Measurements from ENCODE around the gene MAPK13.

Gene MAPK13

DNA sequence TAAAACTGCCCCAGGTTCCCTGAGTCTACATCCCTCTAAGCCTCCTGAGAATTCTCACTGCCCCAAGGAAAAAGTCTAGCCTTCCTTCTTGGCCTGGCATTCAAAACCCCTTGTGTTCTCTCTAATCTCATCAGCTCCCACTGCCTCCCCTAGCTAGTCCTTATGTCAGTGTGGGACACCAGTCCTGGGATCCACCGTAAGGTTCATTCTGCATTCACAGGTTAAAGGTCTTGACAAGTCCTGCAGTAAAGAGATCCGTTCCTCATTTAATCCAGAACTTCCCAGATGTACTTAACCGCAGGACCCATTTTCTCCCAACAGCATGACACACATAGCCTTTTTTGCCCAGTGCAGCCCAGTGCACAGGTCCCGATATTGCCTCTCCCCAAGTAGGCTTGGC is 11.6 kb downstream of the MAPK13 start:
- Histone ChIP-seq H3K27ac (ENCODE audit: low read length) (no peak overlapping the region), H3K9me3 (ENCODE audit: control insufficient read depth, low read depth, low read length) (no peaks in the 10 kb centered on the region), H3K36me3 (ENCODE audit: control insufficient read depth, low read depth, low read length) (no peaks in the 10 kb centered on the region), H3K27me3 (ENCODE audit: control insufficient read depth, insufficient read depth, low read length) (no peaks in the 10 kb centered on the region), H3K4me3 (ENCODE audit: low read length) (no peak overlapping the region), H3K4me1 (ENCODE audit: control insufficient read depth, low read depth, low read length) (peaks cover 10% of the 10 kb centered on the region), H3K9ac (ENCODE audit: low read length) (no peak overlapping the region)

DNA sequence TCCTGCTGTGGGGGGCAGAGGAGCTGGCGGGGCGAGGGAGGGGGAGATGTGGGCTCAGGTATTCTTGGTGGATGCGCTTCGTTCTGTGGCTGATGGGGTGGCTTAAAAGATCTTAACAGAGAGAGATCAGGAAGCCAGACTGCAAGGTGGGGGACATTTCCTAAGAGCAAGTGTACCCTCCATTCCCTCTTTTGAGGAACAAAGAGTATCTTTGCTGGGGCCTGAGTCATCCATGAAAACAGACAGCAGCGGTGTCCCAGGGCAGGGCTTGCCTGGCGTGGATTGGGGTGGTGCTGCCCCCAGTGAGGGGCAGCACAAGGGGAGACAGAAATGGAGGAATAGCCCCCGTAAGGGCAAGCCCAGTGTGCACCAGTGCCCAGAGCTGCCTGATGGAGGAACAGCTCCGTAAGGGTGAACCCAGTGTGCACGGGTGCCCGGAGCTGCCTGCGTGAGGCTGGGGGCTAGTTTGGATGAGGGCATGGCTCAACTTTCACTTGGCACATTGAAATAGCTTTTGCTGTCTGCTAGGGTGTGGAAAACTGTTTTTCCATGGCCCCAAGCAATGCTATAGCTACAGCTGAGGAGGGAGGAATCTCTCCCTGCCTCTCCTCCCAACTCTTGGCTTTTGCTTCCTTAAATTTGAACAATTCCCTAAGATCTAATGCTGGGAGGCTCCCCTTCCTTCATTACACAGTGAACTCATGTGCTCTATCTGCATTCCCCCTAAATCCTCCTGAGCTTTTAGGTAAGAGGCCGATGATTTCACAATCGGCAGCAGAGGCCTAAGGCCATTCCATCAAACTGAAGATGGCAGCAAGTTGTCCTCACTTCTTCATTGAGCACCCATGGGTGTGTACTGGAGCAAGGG is 12.9 kb downstream of the MAPK13 start:
- Histone ChIP-seq H3K4me3 (ENCODE audit: low read length) (no peak overlapping the region), H3K36me3 (ENCODE audit: control insufficient read depth, low read depth, low read length) (no peaks in the 10 kb centered on the region), H3K27me3 (ENCODE audit: control insufficient read depth, insufficient read depth, low read length) (no peaks in the 10 kb centered on the region), H3K4me1 (ENCODE audit: control insufficient read depth, low read depth, low read length) (peaks cover 10% of the 10 kb centered on the region), H3K9me3 (ENCODE audit: control insufficient read depth, low read depth, low read length) (no peaks in the 10 kb centered on the region), H3K9ac (ENCODE audit: low read length) (no peak overlapping the region), H3K27ac (ENCODE audit: low read length) (no peak overlapping the region)

DNA sequence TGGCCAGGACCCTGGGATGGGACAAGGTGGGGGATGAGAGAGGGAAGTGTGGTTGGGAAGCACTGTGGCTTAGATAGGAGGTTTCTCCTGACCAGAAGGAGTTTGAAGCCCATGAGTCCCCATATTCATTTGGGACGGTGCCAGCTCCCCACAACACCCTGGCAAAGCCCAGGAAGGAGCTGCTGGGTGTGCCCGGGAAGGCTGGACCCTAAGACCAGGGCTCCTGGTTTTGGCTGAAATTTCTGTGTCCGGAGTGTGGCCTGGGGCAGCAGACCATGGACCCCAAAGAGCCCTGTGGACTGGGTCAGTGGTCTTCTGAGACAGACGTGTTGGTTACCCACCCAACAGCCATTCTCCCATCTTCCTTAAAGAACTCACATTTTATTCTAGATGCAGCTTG is 15.2 kb downstream of the MAPK13 start:
- Histone ChIP-seq H3K4me3 (ENCODE audit: low read length) (no peak overlapping the region), H3K27me3 (ENCODE audit: control insufficient read depth, insufficient read depth, low read length) (no peaks in the 10 kb centered on the region), H3K36me3 (ENCODE audit: control insufficient read depth, low read depth, low read length) (no peaks in the 10 kb centered on the region), H3K9ac (ENCODE audit: low read length) (no peak overlapping the region), H3K4me1 (ENCODE audit: control insufficient read depth, low read depth, low read length) (peaks cover under 1% of the 10 kb centered on the region), H3K27ac (ENCODE audit: low read length) (no peak overlapping the region), H3K9me3 (ENCODE audit: control insufficient read depth, low read depth, low read length) (no peaks in the 10 kb centered on the region)

DNA sequence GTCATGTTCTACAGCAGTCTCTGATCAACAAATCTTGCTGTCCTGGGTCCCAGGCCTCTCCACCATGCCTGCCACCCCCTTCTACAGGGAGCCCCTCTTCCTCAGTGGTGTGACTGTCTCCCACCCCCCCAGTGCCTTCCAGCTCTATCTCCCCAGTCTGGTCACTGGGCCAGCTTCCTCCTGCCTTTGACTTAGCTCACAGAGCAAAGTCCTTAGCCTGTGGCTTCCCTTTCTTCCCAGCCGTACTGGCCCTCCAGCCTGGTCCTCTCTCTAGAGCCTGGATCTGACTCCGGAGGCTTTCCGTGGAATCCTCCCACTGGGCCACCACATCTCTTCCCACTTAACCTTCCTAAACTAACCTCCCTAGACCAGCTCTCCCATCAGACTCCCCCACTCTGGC is 17.0 kb downstream of the MAPK13 start:
- no peak overlapping the region for H3K9ac ChIP-seq (ENCODE audit: low read length)
- H3K27ac ChIP-seq (ENCODE audit: low read length): no peak overlapping the region
- no peaks in the 10 kb centered on the region for H3K9me3 ChIP-seq (ENCODE audit: control insufficient read depth, low read depth, low read length)
- no peaks in the 10 kb centered on the region for H3K36me3 ChIP-seq (ENCODE audit: control insufficient read depth, low read depth, low read length)
- H3K27me3 ChIP-seq (ENCODE audit: control insufficient read depth, insufficient read depth, low read length): no peaks in the 10 kb centered on the region
- no peaks in the 10 kb centered on the region for H3K4me1 ChIP-seq (ENCODE audit: control insufficient read depth, low read depth, low read length)
- no peak overlapping the region for H3K4me3 ChIP-seq (ENCODE audit: low read length)

DNA sequence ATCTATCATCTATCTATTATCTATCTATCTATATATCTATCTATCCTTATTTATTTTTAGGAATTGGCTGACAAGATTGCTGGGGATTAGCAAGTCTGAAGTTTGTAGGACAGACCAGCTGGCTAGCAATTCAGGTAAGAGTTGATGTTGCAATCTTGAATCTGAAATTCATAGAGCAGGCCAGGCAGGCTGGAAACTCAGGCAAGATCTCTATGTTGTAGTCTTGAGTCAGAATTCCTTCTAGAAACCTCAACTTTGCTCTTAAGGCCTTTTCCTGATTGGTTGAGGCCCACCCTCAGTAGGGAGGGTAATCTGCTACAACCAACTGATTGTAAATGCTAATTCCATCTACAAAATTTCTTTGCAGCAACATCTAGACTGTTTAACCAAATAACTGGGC is 19.2 kb downstream of the MAPK13 start:
- Histone ChIP-seq H3K9me3 (ENCODE audit: control insufficient read depth, low read depth, low read length) (no peaks in the 10 kb centered on the region), H3K9ac (ENCODE audit: low read length) (no peak overlapping the region), H3K4me1 (ENCODE audit: control insufficient read depth, low read depth, low read length) (no peaks in the 10 kb centered on the region), H3K27me3 (ENCODE audit: control insufficient read depth, insufficient read depth, low read length) (no peaks in the 10 kb centered on the region), H3K4me3 (ENCODE audit: low read length) (no peak overlapping the region), H3K27ac (ENCODE audit: low read length) (no peak overlapping the region), H3K36me3 (ENCODE audit: control insufficient read depth, low read depth, low read length) (no peaks in the 10 kb centered on the region)

DNA sequence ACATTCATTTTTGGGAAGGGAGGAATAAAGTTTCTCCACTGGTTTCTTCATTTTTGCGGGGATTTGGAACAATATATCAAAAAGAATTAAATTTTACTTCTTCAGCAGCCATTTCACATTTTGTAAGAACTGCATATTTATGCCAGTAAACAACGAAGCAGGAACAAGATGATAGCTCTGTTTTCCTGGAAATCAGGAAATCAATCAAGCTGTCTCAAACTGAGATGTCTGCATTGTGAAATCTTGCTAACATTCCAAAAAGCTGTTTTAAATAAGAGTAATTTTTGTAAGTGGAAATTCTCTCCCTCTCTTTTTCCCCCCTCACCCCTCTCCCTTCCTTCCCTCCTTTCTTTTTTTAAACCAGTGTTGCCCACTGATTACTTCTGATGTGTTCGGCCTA is 20.0 kb downstream of the MAPK13 start:
- H3K9ac ChIP-seq (ENCODE audit: low read length): no peak overlapping the region

DNA sequence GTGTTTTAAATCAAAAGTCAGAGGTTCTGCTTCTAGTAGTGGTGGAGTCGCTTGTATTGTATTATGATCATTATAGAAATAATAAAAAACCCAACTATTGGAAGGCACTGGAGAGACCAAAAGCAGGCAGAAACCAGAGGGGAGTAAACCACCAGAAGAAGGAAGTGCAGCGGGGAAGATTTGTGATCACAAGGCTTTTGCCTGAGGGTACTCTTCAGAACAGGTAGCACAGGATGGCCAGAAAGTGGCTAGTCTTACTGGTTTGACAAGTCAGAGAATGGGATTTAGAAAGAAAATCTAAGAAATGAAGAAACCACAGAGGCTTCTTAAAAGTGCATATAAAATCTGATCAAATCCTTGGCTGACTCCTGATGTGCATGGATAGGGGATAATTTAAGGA is 24.0 kb downstream of the MAPK13 start:
- no peak overlapping the region for H3K9ac ChIP-seq (ENCODE audit: low read length)
- no peak overlapping the region for H3K4me3 ChIP-seq (ENCODE audit: low read length)
- H3K4me1 ChIP-seq (ENCODE audit: control insufficient read depth, low read depth, low read length): no peaks in the 10 kb centered on the region
- no peaks in the 10 kb centered on the region for H3K36me3 ChIP-seq (ENCODE audit: control insufficient read depth, low read depth, low read length)
- H3K9me3 ChIP-seq (ENCODE audit: control insufficient read depth, low read depth, low read length): no peaks in the 10 kb centered on the region
- H3K27me3 ChIP-seq (ENCODE audit: control insufficient read depth, insufficient read depth, low read length): no peaks in the 10 kb centered on the region
- H3K27ac ChIP-seq (ENCODE audit: low read length): no peak overlapping the region

More for the DNA sequence above, 20.0 kb downstream of the MAPK13 start:
- Histone ChIP-seq H3K9me3 (ENCODE audit: control insufficient read depth, low read depth, low read length) (no peaks in the 10 kb centered on the region), H3K4me1 (ENCODE audit: control insufficient read depth, low read depth, low read length) (no peaks in the 10 kb centered on the region), H3K4me3 (ENCODE audit: low read length) (no peak overlapping the region), H3K36me3 (ENCODE audit: control insufficient read depth, low read depth, low read length) (no peaks in the 10 kb centered on the region), H3K27ac (ENCODE audit: low read length) (no peak overlapping the region), H3K27me3 (ENCODE audit: control insufficient read depth, insufficient read depth, low read length) (no peaks in the 10 kb centered on the region)

DNA sequence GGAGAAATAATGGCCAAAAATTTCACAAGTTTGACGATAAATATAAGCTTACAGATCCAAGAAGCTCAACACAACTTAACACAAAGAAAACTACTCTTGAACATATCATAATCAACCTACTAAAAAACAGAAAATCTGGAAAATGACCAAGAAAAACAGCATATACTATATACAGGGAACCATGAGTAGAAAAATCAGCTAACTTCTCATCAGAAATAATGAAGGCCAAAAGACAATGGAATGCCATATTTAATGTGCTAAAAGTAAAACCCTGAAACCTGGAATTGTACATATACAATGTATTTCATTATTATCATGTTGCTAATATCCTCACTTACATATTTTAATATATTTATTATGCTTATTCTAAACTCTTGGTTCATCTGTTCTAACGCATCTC is 25.3 kb downstream of the MAPK13 start:
- no peak overlapping the region for H3K27ac ChIP-seq (ENCODE audit: low read length)
- H3K9me3 ChIP-seq (ENCODE audit: control insufficient read depth, low read depth, low read length): no peaks in the 10 kb centered on the region
- no peaks in the 10 kb centered on the region for H3K36me3 ChIP-seq (ENCODE audit: control insufficient read depth, low read depth, low read length)
- H3K9ac ChIP-seq (ENCODE audit: low read length): no peak overlapping the region
- no peaks in the 10 kb centered on the region for H3K4me1 ChIP-seq (ENCODE audit: control insufficient read depth, low read depth, low read length)
- H3K27me3 ChIP-seq (ENCODE audit: control insufficient read depth, insufficient read depth, low read length): no peaks in the 10 kb centered on the region
- H3K4me3 ChIP-seq (ENCODE audit: low read length): no peak overlapping the region

DNA sequence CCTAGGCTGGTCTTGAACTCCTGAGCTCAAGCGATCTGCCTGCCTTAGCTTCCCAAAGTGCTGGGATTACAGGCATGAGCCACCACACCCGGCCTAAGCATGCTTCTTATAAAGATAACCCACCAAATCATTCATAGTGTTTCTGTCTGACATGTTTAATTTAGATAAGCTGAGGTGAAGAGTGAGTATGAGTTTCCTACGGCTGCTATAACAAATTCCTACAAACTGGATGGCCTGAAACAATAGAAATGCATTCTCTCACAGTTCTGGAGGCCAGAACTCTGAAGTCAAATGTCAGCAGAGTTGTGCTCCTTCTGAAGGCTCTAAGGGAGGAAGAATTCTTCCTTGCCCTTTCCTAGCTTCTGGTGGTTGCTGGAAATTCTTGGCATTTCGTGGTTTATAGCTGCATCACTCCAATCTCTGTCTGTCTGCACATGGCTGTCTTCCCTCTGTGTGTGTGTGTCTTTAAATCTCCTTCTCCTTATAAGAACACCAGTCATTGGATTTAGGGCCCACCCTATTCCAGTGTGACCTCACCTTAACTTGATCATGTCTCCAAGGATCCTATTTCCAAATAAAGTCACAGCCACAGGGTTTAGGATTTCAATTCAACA is 29.9 kb downstream of the MAPK13 start:
- Histone ChIP-seq H3K9me3 (ENCODE audit: control insufficient read depth, low read depth, low read length) (no peaks in the 10 kb centered on the region), H3K4me1 (ENCODE audit: control insufficient read depth, low read depth, low read length) (no peaks in the 10 kb centered on the region), H3K9ac (ENCODE audit: low read length) (no peak overlapping the region), H3K4me3 (ENCODE audit: low read length) (no peak overlapping the region), H3K27ac (ENCODE audit: low read length) (no peak overlapping the region), H3K36me3 (ENCODE audit: control insufficient read depth, low read depth, low read length) (no peaks in the 10 kb centered on the region), H3K27me3 (ENCODE audit: control insufficient read depth, insufficient read depth, low read length) (no peaks in the 10 kb centered on the region)

DNA sequence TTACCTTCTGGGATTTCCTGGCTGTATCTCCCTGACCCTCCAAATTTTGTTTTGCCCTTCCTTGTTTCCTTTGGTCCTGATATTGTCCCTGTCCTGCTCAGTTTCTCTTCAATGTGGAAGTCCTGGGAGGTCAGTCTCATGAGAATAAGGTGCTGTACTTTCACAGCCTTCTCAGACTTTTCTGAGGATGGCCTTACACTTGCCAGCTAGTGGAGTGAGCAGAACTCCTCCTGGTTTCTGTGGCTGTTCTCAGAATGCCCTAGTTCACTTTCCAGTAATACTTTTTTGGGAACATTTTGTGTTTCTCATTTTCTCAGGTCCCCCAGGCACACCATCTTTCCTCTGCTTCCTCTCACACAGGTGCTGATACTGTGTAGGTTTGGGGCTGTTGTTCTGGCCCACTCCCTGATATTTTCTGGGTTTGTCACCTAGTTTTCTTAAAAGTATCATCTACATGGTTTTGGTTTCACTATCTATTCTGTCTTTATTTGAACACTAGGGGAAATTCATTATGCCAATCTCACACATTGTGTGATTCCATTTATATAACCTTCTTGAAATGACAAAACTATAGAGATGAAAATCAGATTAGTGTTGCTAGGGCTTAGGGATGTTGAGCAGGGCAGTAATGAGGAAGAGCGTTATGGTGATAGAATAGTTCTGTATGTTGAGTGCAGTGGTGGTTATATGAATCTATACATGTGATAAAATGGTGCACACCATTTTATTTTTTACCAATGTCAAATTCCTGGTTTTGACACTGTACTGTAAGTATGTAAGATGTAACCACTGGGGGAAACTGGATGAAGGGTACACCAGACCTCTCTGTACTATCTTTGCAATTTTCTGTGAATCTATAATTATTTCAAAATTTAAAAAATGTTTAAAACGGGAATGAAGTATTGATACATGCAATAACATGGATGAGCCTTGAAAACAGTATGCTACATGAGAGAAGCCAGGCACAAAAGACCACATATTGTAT is 39.0 kb downstream of the MAPK13 start:
- no peaks in the 10 kb centered on the region for H3K27me3 ChIP-seq (ENCODE audit: control insufficient read depth, insufficient read depth, low read length)
- H3K9me3 ChIP-seq (ENCODE audit: control insufficient read depth, low read depth, low read length): no peaks in the 10 kb centered on the region
- no peak overlapping the region for H3K27ac ChIP-seq (ENCODE audit: low read length)
- H3K4me3 ChIP-seq (ENCODE audit: low read length): no peak overlapping the region
- H3K4me1 ChIP-seq (ENCODE audit: control insufficient read depth, low read depth, low read length): no peaks in the 10 kb centered on the region
- no peak overlapping the region for H3K9ac ChIP-seq (ENCODE audit: low read length)
- no peaks in the 10 kb centered on the region for H3K36me3 ChIP-seq (ENCODE audit: control insufficient read depth, low read depth, low read length)

DNA sequence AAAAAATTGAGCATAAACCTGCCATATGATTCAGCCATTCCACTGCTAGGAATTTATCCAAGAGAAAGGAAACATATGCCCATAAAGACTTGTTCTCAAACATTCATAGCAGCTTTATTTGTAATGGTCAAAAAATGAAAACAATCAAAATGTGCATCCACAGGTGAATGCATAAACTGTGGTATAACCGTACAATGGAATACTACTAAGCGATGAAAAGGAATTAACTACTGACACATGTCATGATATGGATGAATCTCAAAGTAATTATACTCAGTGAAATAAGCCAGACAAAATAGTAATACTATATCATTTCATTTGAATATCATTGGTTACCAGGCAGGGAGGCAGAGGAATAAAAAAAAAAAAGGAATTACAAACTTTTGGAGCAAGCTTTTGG is 40.4 kb downstream of the MAPK13 start:
- Histone ChIP-seq H3K36me3 (ENCODE audit: control insufficient read depth, low read depth, low read length) (no peaks in the 10 kb centered on the region), H3K4me1 (ENCODE audit: control insufficient read depth, low read depth, low read length) (no peaks in the 10 kb centered on the region), H3K4me3 (ENCODE audit: low read length) (no peak overlapping the region), H3K27me3 (ENCODE audit: control insufficient read depth, insufficient read depth, low read length) (no peaks in the 10 kb centered on the region), H3K9ac (ENCODE audit: low read length) (no peak overlapping the region), H3K27ac (ENCODE audit: low read length) (no peak overlapping the region), H3K9me3 (ENCODE audit: control insufficient read depth, low read depth, low read length) (no peaks in the 10 kb centered on the region)
